ENCODE results near the gene RSPO3. TPM values are rescaled to one million over a fixed set of nuclear protein-coding genes. Genes with fewer than 3 reads are reported as not detected.

RSPO3 gene
- total and polyA plus RNA-seq, 9 of the 15 experiments (the other 6 are each of a cell fraction or from before 2014, with no cell fraction given) = not detected

- no peak overlapping the region for H3K4me2 ChIP-seq (ENCODE audit: insufficient read depth, low read length)
- POLR2A ChIA-PET = no interaction called here
- H3K36me3 ChIP-seq (ENCODE audit: control insufficient read depth, insufficient read depth, low read length) = no peaks in the 10 kb centered on the region
- H3K4me1 ChIP-seq (replicated peaks in 1 of 2; ENCODE audit: control insufficient read depth in 2 of 2, insufficient read depth in 2 of 2, low read length in 2 of 2) = no peaks in the 10 kb centered on the region
- no peaks in the 10 kb centered on the region for H3K27me3 ChIP-seq (ENCODE audit: control insufficient read depth in 2 of 2, insufficient read depth in 2 of 2, low read length in 2 of 2)
- no peak overlapping the region for H3K4me3 ChIP-seq
- no peaks in the 10 kb centered on the region for H3K9me1 ChIP-seq (ENCODE audit: control insufficient read depth, insufficient read depth, low read length)
- peak in 2 of 4 experiments; percentile 1 to 6 for DNase-seq (ENCODE audit: extremely low read depth in 1 of 4, low spot score in 3 of 4)
- CTCF ChIA-PET (ENCODE audit: low intra/inter-chr PET ratio) = no interaction called here
- in situ Hi-C loops (cut with MboI) (no loop called here), intact Hi-C loops (cut with micrococcal nuclease) (no loop called here)
- no peak overlapping the region for H2AFZ ChIP-seq (ENCODE audit: low read depth, low read length)
- no peak for ATAC-seq
- H3K9me3 ChIP-seq (replicated peaks; ENCODE audit: control insufficient read depth, insufficient read depth, low read depth, low read length) = no peaks in the 10 kb centered on the region; the same call in 1 of the 2 replicates
- no peak overlapping the region for H3K27ac ChIP-seq (ENCODE audit: extremely low read depth, low read depth, low read length)
- TF ChIP-seq CREB5 (CRISPR knock-in tag; IDR thresholded peaks at IDR 0.05) (no peak), NELFE (IDR thresholded peaks at IDR 0.05; ENCODE audit: insufficient read depth, insufficient read length) (no peak), ZNF436 (CRISPR knock-in tag; IDR thresholded peaks at IDR 0.05) (no peak), YY1 (IDR thresholded peaks at IDR 0.05; ENCODE audit: borderline replicate concordance in 1 of 3, control insufficient read depth in 1 of 3, extremely low read depth in 1 of 3, insufficient read depth in 3 of 3, insufficient read length in 1 of 3, insufficient replicate concordance in 2 of 3, low read depth in 1 of 3, low read length in 2 of 3) (no peak), MEF2D (tag; conservative IDR thresholded peaks at IDR 0.05; ENCODE audit: low read depth) (no peak), MBD2 (IDR thresholded peaks at IDR 0.05; ENCODE audit: borderline replicate concordance, low read depth) (no peak), SRSF3 (IDR thresholded peaks at IDR 0.05; ENCODE audit: insufficient read depth, low read length) (no peak), ZFP36 (IDR thresholded peaks at IDR 0.05; ENCODE audit: low read depth, low read length, partially characterized antibody) (no peak), CHD2 (IDR thresholded peaks at IDR 0.05; ENCODE audit: low read depth, low read length) (no peak), ZNF512 (tag; IDR thresholded peaks at IDR 0.05) (no peak), EP400 (IDR thresholded peaks at IDR 0.05) (no peak), THRA (IDR thresholded peaks at IDR 0.05) (no peak)
- TF ChIP-seq, protein P1, sequence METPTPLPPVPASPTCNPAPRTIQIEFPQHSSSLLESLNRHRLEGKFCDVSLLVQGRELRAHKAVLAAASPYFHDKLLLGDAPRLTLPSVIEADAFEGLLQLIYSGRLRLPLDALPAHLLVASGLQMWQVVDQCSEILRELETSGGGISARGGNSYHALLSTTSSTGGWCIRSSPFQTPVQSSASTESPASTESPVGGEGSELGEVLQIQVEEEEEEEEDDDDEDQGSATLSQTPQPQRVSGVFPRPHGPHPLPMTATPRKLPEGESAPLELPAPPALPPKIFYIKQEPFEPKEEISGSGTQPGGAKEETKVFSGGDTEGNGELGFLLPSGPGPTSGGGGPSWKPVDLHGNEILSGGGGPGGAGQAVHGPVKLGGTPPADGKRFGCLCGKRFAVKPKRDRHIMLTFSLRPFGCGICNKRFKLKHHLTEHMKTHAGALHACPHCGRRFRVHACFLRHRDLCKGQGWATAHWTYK (CRISPR knock-in tag; IDR thresholded peaks at IDR 0.05) = no peak
- no peak for FAIRE-seq
- 2% methylated on average over 3 of the region's 3 CpGs for WGBS (ENCODE audit: insufficient coverage, low coverage, missing lambda C conversion rate)
- H4K20me1 ChIP-seq (replicated peaks; ENCODE audit: control insufficient read depth, insufficient read depth, low read length) = no peaks in the 10 kb centered on the region
- H3K79me2 ChIP-seq (ENCODE audit: control insufficient read depth, insufficient read depth, low read length) = no peaks in the 10 kb centered on the region
- H3K9ac ChIP-seq (ENCODE audit: insufficient read depth in 1 of 2, low read depth in 2 of 2, low read length in 2 of 2) = no peak overlapping the region
- BruUV-seq (replicated peaks) = no TSS peak
Measured at GRCh38 chr6:127069659-127070279, 48.7 kb upstream of the RSPO3 start.

Data from K562 (cell line).